ENCODE results near the gene LSS. TPM values are rescaled to one million over a fixed set of nuclear protein-coding genes. Genes with fewer than 3 reads are reported as not detected.

The LSS gene
- polyA plus RNA-seq, 1 donor from 2014 or later: 101 TPM

GRCh38 chr21:46139686-46140085, 88.9 kb downstream of the LSS start:
- Histone ChIP-seq H3K9me2 (ENCODE audit: insufficient read depth, low read length) (no peaks in the 10 kb centered on the region), H3K36me3 (ENCODE audit: insufficient read depth, low read length) (no peaks in the 10 kb centered on the region), H2AFZ (ENCODE audit: low read depth, low read length) (no peak overlapping the region), H3K4me2 (ENCODE audit: low read length) (no peak overlapping the region), H3F3A (ENCODE audit: insufficient read depth, low read length, poor library complexity, severe bottlenecking) (no peaks in the 10 kb centered on the region), H3K9ac (ENCODE audit: low read length) (no peak overlapping the region), H3K27me3 (ENCODE audit: insufficient read depth, low read depth, low read length) (peaks cover 22% of the 10 kb centered on the region), H3K4me3 (ENCODE audit: low read length) (no peak overlapping the region), H3K27ac (ENCODE audit: low read length) (no peak overlapping the region), H3K79me2 (replicated peaks; ENCODE audit: insufficient read depth, low read length) (no peaks in the 10 kb centered on the region), H3K9me3 (ENCODE audit: low read length) (no peaks in the 10 kb centered on the region), H4K20me1 (ENCODE audit: insufficient read depth) (no peaks in the 10 kb centered on the region)
- TF ChIP-seq CTCF (IDR thresholded peaks at IDR 0.05; ENCODE audit: poor library complexity, severe bottlenecking) (no peak), TAF1 (IDR thresholded peaks at IDR 0.05; ENCODE audit: low read depth) (no peak), EZH2 (IDR thresholded peaks at IDR 0.05; ENCODE audit: borderline replicate concordance, insufficient read depth, low read length, poor library complexity, severe bottlenecking) (no peak), RAD21 (conservative IDR thresholded peaks at IDR 0.05) (no peak), POLR2AphosphoS5 (IDR thresholded peaks at IDR 0.05) (no peak), EP300 (conservative IDR thresholded peaks at IDR 0.05; ENCODE audit: poor library complexity, severe bottlenecking) (no peak), REST (IDR thresholded peaks at IDR 0.05; ENCODE audit: borderline replicate concordance) (no peak), SMC3 (conservative IDR thresholded peaks at IDR 0.05; ENCODE audit: poor library complexity) (no peak), MXI1 (conservative IDR thresholded peaks at IDR 0.05; ENCODE audit: poor library complexity, severe bottlenecking) (no peak)

GRCh38 chr21:46138383-46138970, 90.1 kb downstream of the LSS start:
- no peak overlapping the region for H2AFZ ChIP-seq (ENCODE audit: low read depth, low read length)
- H3K9me3 ChIP-seq (ENCODE audit: low read length): no peaks in the 10 kb centered on the region
- no peaks in the 10 kb centered on the region for H4K20me1 ChIP-seq (ENCODE audit: insufficient read depth)
- no peak overlapping the region for H3K4me3 ChIP-seq (ENCODE audit: low read length)
- TF ChIP-seq MXI1 (conservative IDR thresholded peaks at IDR 0.05; ENCODE audit: poor library complexity, severe bottlenecking) (no peak), TAF1 (IDR thresholded peaks at IDR 0.05; ENCODE audit: low read depth) (no peak), REST (IDR thresholded peaks at IDR 0.05; ENCODE audit: borderline replicate concordance) (no peak), SMC3 (conservative IDR thresholded peaks at IDR 0.05; ENCODE audit: poor library complexity) (no peak), EZH2 (IDR thresholded peaks at IDR 0.05; ENCODE audit: borderline replicate concordance, insufficient read depth, low read length, poor library complexity, severe bottlenecking) (no peak), POLR2AphosphoS5 (IDR thresholded peaks at IDR 0.05) (no peak), RAD21 (conservative IDR thresholded peaks at IDR 0.05) (no peak), CTCF (IDR thresholded peaks at IDR 0.05; ENCODE audit: poor library complexity, severe bottlenecking) (no peak), EP300 (conservative IDR thresholded peaks at IDR 0.05; ENCODE audit: poor library complexity, severe bottlenecking) (no peak)
- H3K9me2 ChIP-seq (ENCODE audit: insufficient read depth, low read length): no peaks in the 10 kb centered on the region
- H3K36me3 ChIP-seq (ENCODE audit: insufficient read depth, low read length): no peaks in the 10 kb centered on the region
- H3K27me3 ChIP-seq (ENCODE audit: insufficient read depth, low read depth, low read length): peaks cover 22% of the 10 kb centered on the region
- no peak overlapping the region for H3K27ac ChIP-seq (ENCODE audit: low read length)
- no peak overlapping the region for H3K9ac ChIP-seq (ENCODE audit: low read length)
- no peaks in the 10 kb centered on the region for H3F3A ChIP-seq (ENCODE audit: insufficient read depth, low read length, poor library complexity, severe bottlenecking)
- H3K4me2 ChIP-seq (ENCODE audit: low read length): no peak overlapping the region
- H3K79me2 ChIP-seq (replicated peaks; ENCODE audit: insufficient read depth, low read length): no peaks in the 10 kb centered on the region

Data from neural cell (in vitro differentiated cells).